Epithelial cell of proximal tubule (primary cell): Measurements from ENCODE around the gene EPHX1. TPM values are rescaled to one million over a fixed set of nuclear protein-coding genes. Genes with fewer than 3 reads are reported as not detected.

ENCODE experiments used
- DNase-seq: peaks from one replicate; pipeline ENCODE4 v3.0.0-alpha.2; 2011; ENCODE audit warnings: low read depth
- H3K4me3 ChIP-seq: 2 replicates; pipeline ENCODE4 v1.5.1; 2011; ENCODE audit warnings: low read depth, mild to moderate bottlenecking, low read length
- CTCF ChIP-seq: conservative IDR thresholded peaks from 2 replicates; pipeline ENCODE4 v1.5.1; 2012; ENCODE audit warnings: low read depth, mild to moderate bottlenecking, low read length
- total RNA-seq: library from RNA; depleted of rRNA; stranded (reverse); fragments of >200 nt; gene quantifications from 2 replicates; pipeline ENCODE4 v1.2.3, GENCODE V29; 2015

EPHX1 gene
- total RNA-seq, 1 donor from 2014 or later: 20.1 TPM

- no peak for TF ChIP-seq CTCF
- no peak for DNase-seq
Measured at GRCh38 chr1:225840713-225841112, 30.8 kb downstream of the EPHX1 start.

GRCh38 chr1:225842074-225842473 lies 32.1 kb downstream of the EPHX1 start:
- no peak for TF ChIP-seq CTCF
- no peak for DNase-seq
- no peak overlapping the region for H3K4me3 ChIP-seq

More at GRCh38 chr1:225840713-225841112, 30.8 kb downstream of the EPHX1 start:
- H3K4me3 ChIP-seq: no peak overlapping the region

- no peak for DNase-seq
- no peak overlapping the region for H3K4me3 ChIP-seq
- no peak for TF ChIP-seq CTCF
Measured at GRCh38 chr1:225842788-225843425, 33.0 kb downstream of the EPHX1 start.

GRCh38 chr1:225843426-225843795 lies 33.5 kb downstream of the EPHX1 start:
- DNase-seq: no peak
- no peak overlapping the region for H3K4me3 ChIP-seq
- TF ChIP-seq CTCF: no peak

GRCh38 chr1:225844236-225845061 lies 34.5 kb downstream of the EPHX1 start:
- DNase-seq: no peak
- TF ChIP-seq CTCF: no peak

GRCh38 chr1:225845097-225845496 lies 35.2 kb downstream of the EPHX1 start:
- no peak for DNase-seq
- TF ChIP-seq CTCF: no peak
- H3K4me3 ChIP-seq: no peak overlapping the region

More at GRCh38 chr1:225844236-225845061, 34.5 kb downstream of the EPHX1 start:
- no peak overlapping the region for H3K4me3 ChIP-seq
